Lower leg skin (tissue), 3 donors: ENCODE results near the gene SNX7.

Source experiments
- POLR2A ChIP-seq, 2 donors: fragments of 450-650 bp; IDR thresholded peaks; one replicate each; pipeline ENCODE4 v1.6.1; 2016 to 2017; ENCODE audit warnings: antibody characterized with exemption in 2 of 2, mild to moderate bottlenecking in 1 of 2, moderate library complexity in 1 of 2
- TF ChIP-seq, protein P1 (sequence below), 3 donors: fragments of 450-650 bp; IDR thresholded peaks; one replicate each; pipeline ENCODE4 v1.5.1; 2016; ENCODE audit warnings: antibody characterized with exemption in 3 of 3, mild to moderate bottlenecking in 3 of 3, moderate library complexity in 2 of 3

DNA sequence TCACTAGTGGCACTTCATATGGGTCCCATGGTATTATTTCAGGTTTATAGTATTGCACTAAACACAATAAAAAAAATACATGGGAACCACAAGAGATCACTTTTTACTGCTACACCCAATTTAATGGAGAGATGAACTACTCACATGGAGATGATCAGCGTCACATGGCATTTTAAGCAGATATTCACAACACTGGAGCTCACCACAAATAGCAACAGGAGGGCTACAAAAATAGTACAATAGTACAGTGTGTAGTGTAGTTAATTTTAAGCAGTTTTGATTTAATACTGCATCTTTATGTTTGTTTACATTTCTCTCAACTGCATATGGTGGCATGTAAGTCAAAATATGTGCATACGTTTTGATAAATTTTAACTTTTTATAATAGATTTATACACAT is 31.0 kb downstream of the SNX7 start:
- TF ChIP-seq, protein P1, sequence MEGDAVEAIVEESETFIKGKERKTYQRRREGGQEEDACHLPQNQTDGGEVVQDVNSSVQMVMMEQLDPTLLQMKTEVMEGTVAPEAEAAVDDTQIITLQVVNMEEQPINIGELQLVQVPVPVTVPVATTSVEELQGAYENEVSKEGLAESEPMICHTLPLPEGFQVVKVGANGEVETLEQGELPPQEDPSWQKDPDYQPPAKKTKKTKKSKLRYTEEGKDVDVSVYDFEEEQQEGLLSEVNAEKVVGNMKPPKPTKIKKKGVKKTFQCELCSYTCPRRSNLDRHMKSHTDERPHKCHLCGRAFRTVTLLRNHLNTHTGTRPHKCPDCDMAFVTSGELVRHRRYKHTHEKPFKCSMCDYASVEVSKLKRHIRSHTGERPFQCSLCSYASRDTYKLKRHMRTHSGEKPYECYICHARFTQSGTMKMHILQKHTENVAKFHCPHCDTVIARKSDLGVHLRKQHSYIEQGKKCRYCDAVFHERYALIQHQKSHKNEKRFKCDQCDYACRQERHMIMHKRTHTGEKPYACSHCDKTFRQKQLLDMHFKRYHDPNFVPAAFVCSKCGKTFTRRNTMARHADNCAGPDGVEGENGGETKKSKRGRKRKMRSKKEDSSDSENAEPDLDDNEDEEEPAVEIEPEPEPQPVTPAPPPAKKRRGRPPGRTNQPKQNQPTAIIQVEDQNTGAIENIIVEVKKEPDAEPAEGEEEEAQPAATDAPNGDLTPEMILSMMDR (IDR thresholded peaks at IDR 0.05), result no peak
- TF ChIP-seq POLR2A (IDR thresholded peaks at IDR 0.05), result no peak
